GM21360 (cell line): ENCODE measurements around the gene GGA3.
"Not testable (repeated sequence)": the region's sequence is repeated elsewhere in the genome, so short reads cannot be mapped to it uniquely, and the experiment has no call there.

Experiments
- ATAC-seq: cut with Tn5 transposase; IDR thresholded peaks from one replicate; pipeline ENCODE4 v1.9.1; 2021; ENCODE audit warnings: mild to moderate bottlenecking, moderate library complexity; ENCODE audit not compliant: unreplicated experiment

The GGA3 gene

GRCh38 chr17:75261336-75262111, at the start of gene GGA3, which contains the start of gene MRPS7:
TSS of gene GGA3 (minus strand) at chr17:75261606. CDS start at chr17:75261587, 19 bp downstream.
TSS of gene MRPS7 (plus strand) at chr17:75261879. CDS start at chr17:75261901, 22 bp downstream.
- peak; percentile 87 for ATAC-seq

GRCh38 chr17:75308732-75309629, 47.6 kb upstream of the GGA3 start:
- ATAC-seq, result no peak

- no peak for ATAC-seq
These were observed 46.7 kb upstream of the GGA3 start for GRCh38 chr17:75307957-75308731.

GRCh38 chr17:75301502-75302206, 40.2 kb upstream of the GGA3 start:
- ATAC-seq, result no peak

GRCh38 chr17:75301049-75301448, 39.6 kb upstream of the GGA3 start:
- ATAC-seq, result no peak

GRCh38 chr17:75300280-75300679, 38.9 kb upstream of the GGA3 start:
- no peak for ATAC-seq

- peak; percentile 61 for ATAC-seq
These were observed 34.1 kb upstream of the GGA3 start for GRCh38 chr17:75295201-75296158.

- ATAC-seq, result not testable (repeated sequence)
These were observed 31.5 kb upstream of the GGA3 start for GRCh38 chr17:75292810-75293448.

GRCh38 chr17:75289832-75290337, 28.5 kb upstream of the GGA3 start:
- no peak for ATAC-seq

- peak; percentile 90 for ATAC-seq
These were observed 27.9 kb upstream of the GGA3 start, which contains the start of gene SLC25A19 for GRCh38 chr17:75289115-75289831. TSS of gene SLC25A19 (minus strand) at chr17:75289433. CDS start at chr17:75286764, 2,669 bp downstream.

- ATAC-seq, result no peak
These were observed 27.3 kb upstream of the GGA3 start for GRCh38 chr17:75288770-75289114.

GRCh38 chr17:75288359-75288758, 27.0 kb upstream of the GGA3 start:
- no peak for ATAC-seq

GRCh38 chr17:75287221-75287620, 25.8 kb upstream of the GGA3 start:
- no peak for ATAC-seq

- ATAC-seq, result no peak
These were observed 23.7 kb upstream of the GGA3 start for GRCh38 chr17:75285123-75285522.

GRCh38 chr17:75280189-75280588, 18.8 kb upstream of the GGA3 start:
- not testable (repeated sequence) for ATAC-seq

GRCh38 chr17:75277664-75278071, 16.3 kb upstream of the GGA3 start:
- no peak for ATAC-seq

GRCh38 chr17:75273977-75274708, 12.7 kb upstream of the GGA3 start:
- ATAC-seq, result no peak
